Measurements from ENCODE around the gene NME4.
"Not testable (repeated sequence)": the region's sequence is repeated elsewhere in the genome, so short reads cannot be mapped to it uniquely, and the experiment has no call there.

Gene NME4

GRCh38 chr16:405548-406506 is 8.8 kb downstream of the NME4 start:
- no peak for DNase-seq
- TF ChIP-seq POLR2A (IDR thresholded peaks at IDR 0.05; ENCODE audit: low read length) (no peak), GATA1 (IDR thresholded peaks at IDR 0.05; ENCODE audit: low read depth, low read length) (no peak)

- TF ChIP-seq POLR2A (IDR thresholded peaks at IDR 0.05; ENCODE audit: low read length), result no peak
- TF ChIP-seq GATA1 (IDR thresholded peaks at IDR 0.05; ENCODE audit: low read depth, low read length), result no peak
- no peak for DNase-seq
Observed at GRCh38 chr16:407253-407652, 10.3 kb downstream of the NME4 start.

GRCh38 chr16:410516-411178 is 13.6 kb downstream of the NME4 start:
- no peak for DNase-seq
- TF ChIP-seq POLR2A (IDR thresholded peaks at IDR 0.05; ENCODE audit: low read length) (no peak), GATA1 (IDR thresholded peaks at IDR 0.05; ENCODE audit: low read depth, low read length) (no peak)

- TF ChIP-seq GATA1 (IDR thresholded peaks at IDR 0.05; ENCODE audit: low read depth, low read length) (no peak), POLR2A (IDR thresholded peaks at IDR 0.05; ENCODE audit: low read length) (no peak)
- DNase-seq, result no peak
Observed at GRCh38 chr16:411576-412265, 14.7 kb downstream of the NME4 start.

GRCh38 chr16:414395-415169 is 17.6 kb downstream of the NME4 start:
- DNase-seq, result no peak
- TF ChIP-seq GATA1 (IDR thresholded peaks at IDR 0.05; ENCODE audit: low read depth, low read length) (no peak), POLR2A (IDR thresholded peaks at IDR 0.05; ENCODE audit: low read length) (no peak)

- DNase-seq, result not testable (repeated sequence)
Observed at GRCh38 chr16:415170-415498, 18.1 kb downstream of the NME4 start.

GRCh38 chr16:422179-422578 is 25.2 kb downstream of the NME4 start:
- not testable (repeated sequence) for DNase-seq

GRCh38 chr16:424033-424622 is 27.1 kb downstream of the NME4 start:
- TF ChIP-seq POLR2A (IDR thresholded peaks at IDR 0.05; ENCODE audit: low read length) (no peak), GATA1 (IDR thresholded peaks at IDR 0.05; ENCODE audit: low read depth, low read length) (no peak)
- DNase-seq, result peak; percentile 29 to 41

GRCh38 chr16:424623-425081 is 27.7 kb downstream of the NME4 start:
- TF ChIP-seq POLR2A (IDR thresholded peaks at IDR 0.05; ENCODE audit: low read length), result no peak
- no peak for TF ChIP-seq GATA1 (IDR thresholded peaks at IDR 0.05; ENCODE audit: low read depth, low read length)
- DNase-seq, result peak; percentile 68 to 74

GRCh38 chr16:425082-425718 is 28.2 kb downstream of the NME4 start, which contains the start of gene RAB11FIP3:
TSS of gene RAB11FIP3 (plus strand) at chr16:425649. CDS start at chr16:426007, 358 bp downstream.
- TF ChIP-seq POLR2A (IDR thresholded peaks at IDR 0.05; ENCODE audit: low read length), result peak; percentile 73
- TF ChIP-seq GATA1 (IDR thresholded peaks at IDR 0.05; ENCODE audit: low read depth, low read length), result no peak
- DNase-seq, result peak; percentile 86 to 90

GRCh38 chr16:425740-426114 is 28.7 kb downstream of the NME4 start:
- TF ChIP-seq GATA1 (IDR thresholded peaks at IDR 0.05; ENCODE audit: low read depth, low read length) (no peak), POLR2A (IDR thresholded peaks at IDR 0.05; ENCODE audit: low read length) (no peak)
- peak in 1 of 2 experiments; percentile 66 for DNase-seq

GRCh38 chr16:426115-426905 is 29.3 kb downstream of the NME4 start:
- TF ChIP-seq POLR2A (IDR thresholded peaks at IDR 0.05; ENCODE audit: low read length) (no peak), GATA1 (IDR thresholded peaks at IDR 0.05; ENCODE audit: low read depth, low read length) (no peak)
- DNase-seq, result peak; percentile 44 to 60
